HG02885 (cell line): ENCODE data around the gene ARFRP1.

Source experiments
- ATAC-seq: cut with Tn5 transposase; IDR thresholded peaks from one replicate; pipeline ENCODE4 v1.9.1; 2021; ENCODE audit warnings: mild to moderate bottlenecking; ENCODE audit not compliant: unreplicated experiment, poor library complexity

The ARFRP1 gene

GRCh38 chr20:63707558-63708300 lies at the start of gene ARFRP1, which contains the start of gene ZGPAT:
ARFRP1 (minus strand) TSS chr20:63707976; CDS start chr20:63707091, 885 bp downstream.
ZGPAT (plus strand) TSS chr20:63708039; CDS start chr20:63708581, 542 bp downstream.
- ATAC-seq = peak; percentile 77

- ATAC-seq = no peak
These were observed 48.8 kb upstream of the ARFRP1 start for GRCh38 chr20:63756648-63756991.

DNA sequence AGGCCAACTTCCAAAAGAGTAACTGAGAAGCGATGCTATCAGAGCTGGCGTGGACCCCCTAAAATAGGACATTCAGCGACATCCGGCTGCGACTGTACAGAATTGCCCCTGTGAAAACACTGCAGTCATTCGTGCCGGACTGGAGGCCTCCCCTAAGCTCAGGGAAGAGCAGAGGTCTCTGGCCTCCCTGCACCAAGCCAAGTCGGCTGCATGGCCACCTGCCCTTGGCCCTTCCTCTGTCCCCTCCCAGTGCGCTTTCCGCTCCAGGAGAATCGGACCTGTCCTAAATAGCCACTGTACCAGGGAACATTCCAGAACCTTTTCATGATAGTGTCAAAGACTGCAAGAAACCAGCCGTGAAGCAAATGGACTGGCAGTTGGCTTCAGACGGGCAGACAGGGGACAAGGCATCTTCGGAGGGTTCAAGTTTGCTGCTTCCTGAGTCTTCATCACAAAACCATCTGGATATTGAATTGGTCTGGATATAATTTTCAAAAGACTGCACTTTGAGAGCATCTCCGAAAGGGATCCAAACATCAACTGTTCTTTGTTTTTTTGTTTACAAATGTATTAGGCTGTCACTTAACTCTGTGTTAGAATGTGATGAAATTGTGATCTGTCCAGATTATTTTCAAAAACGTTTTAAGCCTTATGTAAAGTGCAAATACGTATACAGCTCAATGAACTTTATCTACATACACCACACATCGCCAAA lies 48.3 kb upstream of the ARFRP1 start:
- no peak for ATAC-seq

GRCh38 chr20:63754008-63754407 lies 46.2 kb upstream of the ARFRP1 start:
- no peak for ATAC-seq

DNA sequence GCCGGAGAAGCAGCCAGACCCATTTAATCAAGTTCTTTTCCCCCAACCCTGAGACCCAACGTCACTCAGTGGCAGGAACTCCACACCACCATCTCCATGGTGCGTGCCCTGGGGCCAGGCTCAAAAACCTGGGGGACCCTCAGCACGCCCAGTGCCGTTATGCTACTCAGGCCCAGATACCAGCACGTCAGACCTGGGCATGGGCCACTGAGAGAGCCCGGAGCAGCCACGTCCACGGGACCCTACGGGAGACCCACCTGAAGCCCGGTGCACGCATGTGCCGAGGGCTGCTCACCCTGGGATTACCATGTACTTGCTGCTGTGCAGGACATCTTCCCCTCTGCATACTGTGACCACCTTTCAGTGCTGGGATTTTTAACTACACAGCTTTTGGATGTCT lies 45.6 kb upstream of the ARFRP1 start:
- ATAC-seq = no peak

- no peak for ATAC-seq
These were observed 44.8 kb upstream of the ARFRP1 start for GRCh38 chr20:63752411-63753101.

DNA sequence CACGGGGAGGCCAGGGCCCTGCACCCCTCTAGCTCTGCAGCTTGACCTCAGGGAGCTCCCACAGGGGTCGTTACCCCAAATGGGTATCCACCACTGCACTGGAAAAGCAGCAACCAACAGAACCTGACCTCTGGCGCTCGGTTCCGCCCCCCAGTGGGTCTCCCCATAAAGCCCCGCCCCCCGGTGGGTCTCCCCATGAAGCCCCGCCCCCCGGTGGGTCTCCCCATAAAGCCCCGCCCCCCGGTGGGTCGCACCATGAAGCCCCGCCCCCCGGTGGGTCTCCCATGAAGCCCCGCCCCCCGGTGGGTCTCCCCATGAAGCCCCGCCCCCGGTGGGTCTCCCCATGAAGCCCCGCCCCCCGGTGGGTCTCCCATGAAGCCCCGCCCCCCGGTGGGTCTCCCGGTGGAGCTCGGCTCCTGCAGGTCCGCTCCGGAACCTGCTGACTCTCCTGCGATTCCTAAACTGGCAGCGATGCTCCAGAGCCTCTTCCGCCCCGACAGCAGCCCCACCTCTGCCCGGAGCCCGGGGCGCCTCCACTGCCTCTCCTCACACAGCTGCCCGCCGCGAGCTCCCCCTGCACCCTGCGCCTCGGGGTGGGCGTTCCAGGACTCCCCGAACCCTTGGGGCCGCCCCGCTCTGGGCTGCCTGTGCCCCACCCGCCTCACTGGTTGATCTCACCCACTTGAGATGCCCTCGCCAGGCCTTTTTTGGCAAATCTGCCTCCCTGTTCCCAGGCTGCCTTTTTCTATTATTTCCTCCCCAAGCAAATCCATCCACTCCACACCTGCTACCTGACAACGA lies 43.9 kb upstream of the ARFRP1 start:
- no peak for ATAC-seq

GRCh38 chr20:63750807-63751470 lies 43.2 kb upstream of the ARFRP1 start:
- ATAC-seq = no peak

DNA sequence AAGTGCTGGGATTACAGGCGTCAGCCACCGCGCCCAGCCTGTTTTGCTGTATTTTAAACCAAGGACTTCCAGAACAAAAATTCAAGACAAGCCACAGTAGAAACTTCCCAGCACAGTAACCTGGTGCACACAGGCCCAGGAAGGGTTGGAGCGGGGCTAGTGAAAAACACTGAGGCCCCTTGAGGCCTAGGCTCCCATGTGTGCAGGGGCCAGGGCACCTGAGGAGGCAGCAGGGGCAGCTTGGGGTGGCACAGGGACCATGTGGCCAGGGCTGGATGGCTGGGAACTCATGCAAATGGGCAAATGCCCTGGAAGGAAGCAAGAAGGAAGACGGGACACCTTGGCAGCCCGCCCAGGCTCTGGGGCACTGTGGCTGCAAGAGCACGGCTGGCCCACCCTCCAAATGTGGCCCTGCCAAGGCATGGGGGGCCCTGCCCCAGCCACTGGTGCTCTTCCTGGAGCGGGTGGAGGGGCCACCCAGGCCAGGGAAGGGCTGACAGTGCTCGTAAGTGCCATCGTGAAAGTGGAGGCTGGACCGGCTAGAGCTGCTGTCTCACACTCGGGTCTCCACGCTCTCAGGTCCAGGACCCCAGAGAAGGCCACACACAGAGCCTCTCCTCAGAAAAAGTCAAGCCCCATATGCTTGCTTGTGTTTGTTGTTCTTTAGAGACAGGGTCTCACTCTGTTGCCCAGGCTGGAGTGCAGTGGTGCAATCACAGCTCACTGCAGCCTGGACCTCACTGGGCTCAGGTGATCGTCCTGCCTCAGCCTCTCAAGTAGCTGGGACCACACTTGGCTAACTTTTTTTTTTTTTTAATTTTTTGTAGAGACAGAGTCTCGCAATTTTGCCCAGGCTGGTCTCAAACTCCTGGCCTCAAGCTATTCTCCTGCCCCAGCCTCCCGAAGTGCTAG lies 42.1 kb upstream of the ARFRP1 start:
- no peak for ATAC-seq

- no peak for ATAC-seq
These were observed 41.1 kb upstream of the ARFRP1 start for GRCh38 chr20:63748934-63749270.

DNA sequence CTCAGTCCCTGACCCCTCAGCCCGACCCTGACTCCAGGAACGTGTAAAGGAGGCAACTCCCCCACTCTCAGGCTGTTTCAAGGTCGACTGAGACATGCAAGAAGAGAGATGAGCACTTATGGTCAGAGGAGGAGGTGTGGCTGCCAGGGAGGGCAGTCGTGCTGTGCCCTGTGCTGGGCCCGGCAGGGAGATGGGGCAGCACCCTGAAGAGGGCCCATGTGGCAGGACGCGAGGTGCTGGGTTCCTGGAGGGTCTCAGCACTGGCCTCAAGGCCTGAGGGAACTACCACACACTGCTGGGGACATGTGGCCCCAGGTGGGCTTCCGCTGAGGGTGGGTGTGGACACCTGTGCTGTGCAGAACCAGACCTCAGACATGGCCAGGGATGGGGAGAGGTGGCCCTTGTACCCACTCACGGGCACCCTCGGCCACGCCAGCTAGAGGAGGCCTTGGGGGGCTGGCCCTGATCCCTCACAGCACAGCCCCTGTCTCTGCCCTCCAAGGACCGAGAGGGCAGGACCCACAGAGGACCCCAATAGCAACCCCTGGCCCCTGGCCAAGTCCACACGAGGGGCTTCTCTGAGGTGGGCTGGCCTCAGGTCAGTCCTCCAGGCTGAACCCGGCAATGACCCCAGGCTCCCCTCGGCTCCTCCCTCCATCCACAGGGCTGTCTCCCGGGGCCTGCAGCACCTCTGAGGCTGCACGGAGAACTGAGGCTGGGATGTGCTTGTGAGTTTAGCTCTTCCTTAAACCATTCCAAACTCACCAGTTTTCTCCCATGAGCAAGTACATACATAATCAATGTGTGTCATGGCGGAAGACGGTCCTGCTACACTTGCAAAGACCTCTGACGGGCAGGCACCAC lies 40.5 kb upstream of the ARFRP1 start:
- ATAC-seq = no peak

GRCh38 chr20:63747622-63748069 lies 39.9 kb upstream of the ARFRP1 start:
- ATAC-seq = no peak

GRCh38 chr20:63746751-63747315 lies 39.1 kb upstream of the ARFRP1 start:
- no peak for ATAC-seq

- ATAC-seq = no peak
These were observed 38.4 kb upstream of the ARFRP1 start for GRCh38 chr20:63745961-63746731.

DNA sequence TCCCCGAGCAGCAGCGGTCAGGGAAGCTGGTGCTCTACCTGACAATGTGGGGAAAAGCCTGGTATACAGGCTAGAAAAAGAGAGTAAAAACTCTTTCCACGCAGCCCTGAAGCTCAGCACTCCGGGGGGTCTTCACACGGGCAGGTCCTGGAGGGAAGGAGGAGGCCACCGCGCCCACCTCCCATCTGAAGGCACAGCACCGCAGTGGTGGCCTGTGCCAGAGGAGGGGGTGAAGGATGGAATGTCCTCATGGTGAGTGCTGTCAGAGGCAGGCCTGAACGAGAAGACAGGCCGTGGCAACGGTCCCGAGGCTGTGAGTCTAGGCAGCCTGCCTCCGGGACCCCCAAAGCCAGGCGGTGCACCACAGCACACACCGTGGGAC lies 37.6 kb upstream of the ARFRP1 start:
- no peak for ATAC-seq

DNA sequence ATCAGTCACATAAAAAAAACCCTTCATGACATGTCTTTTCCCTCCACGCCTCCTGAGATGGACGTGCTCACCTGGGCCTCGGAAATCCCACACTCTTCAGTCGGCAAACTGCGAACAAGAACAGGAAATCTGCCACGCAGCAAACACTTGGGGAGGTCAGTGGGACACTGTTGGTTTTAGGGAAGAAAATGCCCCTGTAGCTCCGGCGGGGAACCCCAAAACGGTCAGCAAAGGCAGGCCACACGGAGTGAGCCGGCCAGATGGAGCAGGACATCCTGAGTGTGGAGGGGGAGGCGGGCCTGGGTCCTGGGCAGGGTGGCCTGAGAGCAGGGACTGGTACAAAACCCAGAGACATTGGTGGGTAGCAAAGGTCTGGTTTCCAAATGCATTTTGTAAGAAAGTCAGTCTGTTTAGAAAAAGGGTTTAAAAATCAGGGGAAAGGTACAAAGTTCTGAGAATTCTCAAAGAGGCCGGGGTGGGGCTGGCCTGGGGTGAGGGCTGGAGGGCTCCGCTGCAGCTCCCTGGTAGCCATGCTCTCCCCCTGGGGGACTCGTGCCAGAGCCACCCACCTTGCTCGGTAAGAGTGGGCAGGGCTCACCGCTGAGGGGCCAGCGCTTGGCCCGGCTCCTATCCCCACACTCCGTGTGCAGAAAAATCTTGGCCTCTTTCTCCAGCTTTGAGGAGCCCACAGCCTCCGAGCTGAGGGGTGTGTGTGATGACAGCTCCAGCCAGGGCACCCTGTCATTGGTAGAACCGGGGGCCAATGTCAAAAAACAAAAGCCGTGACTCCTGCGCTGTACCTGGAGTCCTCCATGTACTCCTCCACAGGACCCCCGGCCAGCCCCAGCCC lies 37.0 kb upstream of the ARFRP1 start:
- ATAC-seq = no peak
